ENCODE results near the gene PLA2G4C.
"Not testable (repeated sequence)": the region's sequence is repeated elsewhere in the genome, so short reads cannot be mapped to it uniquely, and the experiment has no call there.

Gene PLA2G4C

DNA sequence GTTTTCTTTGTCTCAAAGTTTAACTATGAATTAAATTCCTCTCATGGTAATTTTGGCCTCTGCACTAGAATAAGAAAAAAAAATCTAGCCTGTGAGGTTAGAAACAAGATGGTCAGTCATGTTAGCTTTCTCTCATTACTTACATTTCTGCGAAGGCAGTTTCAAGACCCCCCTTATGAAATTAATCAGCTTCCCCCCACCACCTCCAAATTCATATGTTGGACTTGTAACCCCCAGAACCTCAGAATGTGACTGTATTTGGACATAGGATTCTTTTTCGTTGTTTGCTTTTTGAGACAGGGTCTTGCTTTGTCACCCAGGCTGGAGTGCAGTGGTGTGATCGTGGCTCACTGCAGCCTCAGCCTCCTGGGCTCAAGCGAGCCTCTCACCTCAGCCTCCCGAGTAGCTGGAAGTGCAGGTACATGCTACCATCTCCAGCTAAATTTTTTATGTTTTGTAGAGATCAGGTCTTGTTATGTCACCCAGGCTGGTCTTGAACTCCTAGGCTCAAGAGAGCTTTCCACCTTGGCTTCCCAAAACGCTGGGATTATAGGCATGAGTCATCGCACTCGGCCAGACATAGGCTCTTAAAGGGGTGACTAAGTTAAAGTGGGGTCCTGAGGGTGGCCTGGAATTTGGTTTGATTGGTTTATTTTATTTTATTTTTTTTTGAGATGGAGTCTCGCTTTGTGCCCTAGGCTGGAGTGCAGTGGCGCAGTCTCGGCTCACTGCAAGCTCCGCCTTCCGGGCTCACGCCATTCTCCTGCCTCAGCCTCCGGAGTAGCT, 1.4 kb downstream of the PLA2G4C start:
- no peak for DNase-seq

DNA sequence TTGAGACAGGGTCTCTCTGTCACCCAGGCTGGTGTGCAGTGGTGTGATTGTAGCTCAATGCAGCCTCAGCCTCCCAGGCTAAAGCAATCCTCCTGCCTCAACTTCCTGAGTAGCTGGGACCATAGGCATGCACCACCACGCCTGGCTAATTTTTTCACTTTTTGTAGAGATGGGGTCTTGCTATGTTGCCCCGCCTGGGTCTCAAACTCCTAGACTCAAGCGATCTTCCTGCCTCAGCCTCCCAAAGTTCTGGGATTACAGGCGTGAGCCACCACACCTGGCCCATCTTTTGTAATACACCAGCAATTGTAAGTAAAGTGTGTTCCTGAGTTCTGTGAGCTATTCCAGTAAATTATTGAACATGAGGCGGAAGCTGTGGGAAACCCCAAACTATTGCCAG, 6.7 kb downstream of the PLA2G4C start:
- no peak for DNase-seq

DNA sequence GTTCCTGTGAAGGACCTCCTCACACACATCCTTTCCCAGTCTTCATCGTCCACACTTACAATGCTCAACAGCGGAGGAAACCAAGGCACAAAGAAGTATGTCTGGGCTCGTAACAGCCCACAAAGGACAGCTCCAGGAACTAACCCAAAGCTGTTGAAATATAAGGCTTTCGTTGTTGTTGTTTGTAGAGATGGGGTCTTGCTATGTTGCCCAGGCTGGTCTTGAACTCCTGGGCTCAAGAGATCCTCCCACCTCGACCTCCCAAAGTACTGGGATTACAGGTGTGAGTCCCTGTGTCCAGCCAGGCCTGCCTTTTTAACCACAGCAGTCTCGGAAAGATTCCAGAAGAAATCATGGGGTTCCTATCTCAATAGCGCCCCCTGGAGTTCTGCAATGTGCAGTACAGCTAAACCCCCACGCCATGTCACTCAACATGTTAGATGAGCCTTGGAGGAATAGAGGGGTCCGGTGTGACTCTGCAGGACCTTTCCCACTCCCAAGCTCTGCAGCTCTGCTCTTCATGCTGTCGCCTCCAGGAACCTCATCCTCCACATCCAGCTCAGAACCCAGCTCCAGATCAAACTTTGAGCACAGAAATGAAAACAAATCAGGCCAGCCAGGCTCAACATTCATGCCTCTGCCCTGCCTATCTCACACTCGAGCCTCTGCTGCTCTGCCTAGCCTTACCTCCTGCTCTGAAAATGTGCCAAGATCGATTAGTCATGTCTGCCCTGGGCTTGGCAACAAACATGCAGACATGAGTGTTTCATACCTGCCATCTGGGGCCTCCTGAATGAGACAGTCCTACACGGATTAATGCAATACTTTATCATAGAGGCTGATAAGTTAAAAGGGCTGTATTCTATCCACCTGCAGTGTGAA, 7.5 kb downstream of the PLA2G4C start:
- peak; percentile 44 for DNase-seq

DNA sequence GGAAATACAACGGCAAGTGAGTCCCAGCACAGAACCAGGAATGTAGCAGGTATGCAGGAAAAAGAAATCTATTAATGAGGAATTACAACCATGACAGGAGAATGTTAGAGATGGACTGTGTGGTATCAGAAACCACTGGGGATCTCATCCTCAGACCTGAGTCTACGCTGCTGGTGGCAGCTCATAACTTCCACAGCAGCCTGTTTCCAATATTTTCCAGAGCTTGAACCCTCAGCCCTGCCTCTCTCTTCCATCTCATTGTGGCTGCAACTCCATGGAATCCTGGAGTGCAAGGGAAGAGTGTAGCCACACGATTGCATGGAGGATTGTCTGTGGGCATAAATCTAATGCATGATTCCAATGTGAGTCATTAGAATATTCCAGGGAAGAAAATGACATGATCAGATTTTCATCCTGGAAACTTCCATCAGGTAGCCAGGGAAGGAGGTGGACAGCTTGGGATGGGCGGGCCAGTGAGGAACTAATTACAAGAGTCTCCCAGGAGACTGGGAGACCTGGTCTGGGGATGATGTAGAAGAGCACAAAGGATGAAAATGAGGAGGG, 14.9 kb downstream of the PLA2G4C start:
- DNase-seq, result peak; percentile 23

DNA sequence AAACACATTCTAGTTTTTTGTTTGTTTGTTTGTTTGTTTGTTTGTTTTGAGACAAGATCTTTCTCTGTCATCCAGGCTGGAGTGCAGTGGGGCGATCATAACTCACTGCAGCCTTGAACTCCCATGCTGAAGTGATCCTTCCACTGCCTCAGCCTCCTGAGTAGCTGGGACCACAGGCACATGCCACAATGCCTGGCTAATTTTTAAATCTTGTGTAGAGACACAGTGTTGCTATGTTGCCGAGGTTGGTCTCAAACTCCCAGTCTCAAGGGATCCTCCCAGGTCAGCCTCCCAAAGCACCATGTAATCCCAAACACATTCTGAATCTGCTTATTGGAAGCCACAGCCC, 15.8 kb downstream of the PLA2G4C start:
- no peak for DNase-seq

DNA sequence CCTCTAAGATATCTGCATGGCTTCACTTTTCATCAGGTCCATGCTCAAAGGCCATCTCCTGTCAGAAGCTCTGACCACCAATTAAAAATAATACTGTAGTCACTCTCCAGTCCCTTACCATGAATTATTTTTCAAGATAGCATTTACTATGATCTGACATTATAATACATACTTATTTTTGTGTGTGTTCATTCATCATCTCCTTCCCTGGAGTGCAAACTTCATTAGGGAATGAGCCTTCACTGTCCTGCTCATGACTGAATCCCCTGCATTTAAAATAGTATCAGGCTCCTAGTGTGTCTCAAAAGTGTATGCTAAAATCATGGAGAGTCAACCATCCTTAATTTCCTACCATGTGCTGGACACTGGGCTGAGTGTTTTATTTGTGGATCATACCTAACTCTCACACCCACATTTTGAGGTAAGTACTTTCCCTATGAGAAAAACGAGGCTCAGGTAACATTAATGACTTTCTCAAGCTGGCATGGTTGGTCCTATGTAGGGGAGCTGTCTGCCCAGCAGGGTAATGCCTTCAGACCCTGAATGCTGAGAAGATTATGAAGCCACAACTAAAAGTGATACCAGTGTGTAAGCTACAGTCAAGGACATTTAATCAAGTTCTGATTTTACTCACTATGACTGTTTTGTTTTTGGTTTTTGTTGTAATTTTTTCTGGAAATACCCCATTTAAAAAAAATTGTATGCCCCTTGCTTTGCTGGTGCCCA, 16.3 kb downstream of the PLA2G4C start:
- no peak for DNase-seq

DNA sequence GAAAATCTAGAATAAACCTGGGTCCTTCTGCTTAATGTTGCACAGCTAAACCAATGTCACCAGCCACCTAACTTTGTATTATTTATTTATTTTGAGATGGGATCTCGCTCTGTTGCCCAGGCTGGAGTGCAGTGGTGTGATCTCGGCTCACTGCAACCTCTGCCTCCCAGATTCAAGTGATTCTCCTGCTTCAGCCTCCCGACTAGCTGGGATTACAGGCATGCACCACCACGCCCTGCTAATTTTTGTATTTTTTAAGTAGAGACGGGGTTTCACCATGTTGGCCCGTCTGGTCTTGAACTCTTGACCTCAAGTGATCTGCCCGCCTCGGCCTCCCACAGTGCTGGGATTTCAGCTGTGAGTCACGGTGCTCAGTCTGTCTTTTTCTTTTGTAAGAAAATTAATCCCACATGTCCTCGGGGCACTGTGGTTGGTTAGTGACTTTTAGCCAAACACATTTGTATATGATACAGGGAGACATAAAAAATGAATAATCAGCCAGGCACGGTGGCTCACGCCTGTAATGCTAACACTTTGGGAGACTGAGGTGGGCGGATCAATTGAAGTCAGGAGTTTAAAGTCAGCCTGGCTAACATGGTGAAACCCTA, 19.4 kb downstream of the PLA2G4C start:
- peak; percentile 93 for DNase-seq

DNA sequence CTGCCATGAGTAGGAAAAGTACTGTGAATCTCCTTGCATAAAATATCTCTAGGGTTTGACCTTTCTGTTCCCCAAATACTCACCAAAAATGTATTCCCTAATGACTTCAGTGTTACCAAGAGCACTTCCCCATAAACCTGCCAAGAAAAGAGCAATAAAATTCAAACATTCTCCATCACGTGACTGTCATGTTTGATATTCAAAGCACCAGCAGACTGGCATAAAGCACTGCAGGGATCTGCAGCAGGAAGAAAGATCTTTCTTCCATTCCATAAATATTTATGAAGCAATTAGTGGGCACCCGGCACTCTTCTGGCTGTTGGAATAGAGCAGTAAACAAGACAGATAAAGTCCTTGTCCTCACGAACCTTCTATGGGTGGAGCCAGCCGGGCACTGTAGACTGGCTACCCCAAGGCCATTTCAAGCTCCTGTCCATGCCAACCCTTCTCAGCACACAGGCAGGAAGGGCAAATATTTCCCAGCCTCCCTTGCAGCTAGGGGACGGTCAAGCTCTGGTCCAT, 20.3 kb downstream of the PLA2G4C start:
- DNase-seq, result no peak

DNA sequence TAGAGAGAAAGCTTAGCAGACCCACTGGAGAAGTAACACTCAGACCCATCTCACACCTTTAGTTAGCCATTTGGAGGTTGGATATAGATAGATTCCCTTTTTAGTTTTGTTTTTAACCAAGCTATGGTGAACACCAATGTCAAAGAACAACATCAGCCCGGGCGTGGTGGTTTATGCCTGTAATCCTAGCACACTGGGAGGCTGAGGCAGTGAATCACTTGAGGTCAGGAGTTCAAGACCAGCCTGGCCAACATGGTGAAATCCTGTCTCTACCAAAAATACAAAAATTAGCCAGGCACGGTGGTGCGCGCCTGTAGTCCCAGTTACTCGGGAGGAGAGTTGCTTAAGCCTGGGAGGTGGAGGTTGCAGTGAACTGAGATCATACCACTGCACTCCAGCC, 21.6 kb downstream of the PLA2G4C start:
- DNase-seq, result not testable (repeated sequence)

DNA sequence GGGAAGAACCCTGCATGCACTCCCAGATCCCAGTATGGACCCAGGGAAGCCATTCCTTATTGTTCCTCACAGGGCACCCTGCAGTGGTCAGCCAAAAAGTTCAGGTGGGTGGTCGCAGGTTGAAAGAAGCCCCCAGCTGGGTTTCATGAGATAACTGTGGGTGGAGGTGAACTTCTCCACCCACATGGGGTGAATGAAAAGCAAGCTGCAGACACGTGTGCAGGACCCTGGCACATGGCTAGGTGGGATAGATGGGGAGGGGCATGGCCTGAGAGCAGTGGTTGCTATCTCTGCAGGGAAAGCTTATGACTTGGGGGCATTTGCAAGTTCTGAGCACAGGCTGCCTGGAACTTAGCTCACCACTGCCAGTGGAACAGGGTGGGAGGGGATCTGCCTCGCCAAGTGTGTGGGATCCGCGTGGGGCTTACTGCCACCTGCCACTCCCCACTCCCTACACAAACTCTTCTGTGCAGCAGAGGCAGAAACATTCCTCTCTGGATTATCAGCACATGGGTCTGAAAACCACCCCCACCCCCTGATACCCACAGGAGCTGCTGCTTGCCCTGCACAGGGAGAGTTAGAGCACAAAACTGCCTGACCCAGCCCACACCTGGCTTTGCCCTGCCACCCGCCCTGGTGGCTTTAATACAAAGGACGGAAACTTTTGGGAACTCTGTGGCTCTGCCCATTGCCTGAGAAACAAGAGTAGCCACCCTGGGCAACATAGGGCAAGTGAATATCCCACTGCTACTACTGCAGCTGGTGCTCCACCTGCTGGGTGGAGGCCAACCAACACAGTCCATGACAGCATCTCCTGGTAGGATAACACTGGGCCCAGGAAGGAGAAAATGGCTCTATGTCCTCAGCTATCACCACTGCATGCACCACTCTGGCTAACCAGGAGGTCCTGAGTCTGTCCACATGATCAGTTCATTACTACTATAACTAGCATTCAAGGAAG, 24.4 kb downstream of the PLA2G4C start:
- DNase-seq, result no peak

DNA sequence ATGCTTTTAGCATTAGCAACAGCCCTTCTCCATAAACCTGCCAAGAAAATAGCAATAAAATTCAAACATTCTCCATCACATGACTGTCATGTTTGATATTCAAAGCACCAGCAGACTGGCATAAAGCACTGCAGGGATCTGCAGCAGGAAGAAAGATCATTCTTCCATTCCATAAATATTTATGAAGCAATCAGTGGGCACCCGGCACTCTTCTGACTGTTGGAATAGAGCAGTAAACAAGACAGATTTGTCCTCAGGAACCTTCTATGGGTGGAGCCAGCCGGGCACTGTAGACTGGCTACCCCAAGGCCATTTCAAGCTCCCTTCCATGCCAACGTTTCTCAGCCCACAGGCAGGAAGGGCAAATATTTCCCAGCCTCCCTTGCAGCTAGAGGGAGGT, 25.5 kb downstream of the PLA2G4C start:
- DNase-seq, result no peak

DNA sequence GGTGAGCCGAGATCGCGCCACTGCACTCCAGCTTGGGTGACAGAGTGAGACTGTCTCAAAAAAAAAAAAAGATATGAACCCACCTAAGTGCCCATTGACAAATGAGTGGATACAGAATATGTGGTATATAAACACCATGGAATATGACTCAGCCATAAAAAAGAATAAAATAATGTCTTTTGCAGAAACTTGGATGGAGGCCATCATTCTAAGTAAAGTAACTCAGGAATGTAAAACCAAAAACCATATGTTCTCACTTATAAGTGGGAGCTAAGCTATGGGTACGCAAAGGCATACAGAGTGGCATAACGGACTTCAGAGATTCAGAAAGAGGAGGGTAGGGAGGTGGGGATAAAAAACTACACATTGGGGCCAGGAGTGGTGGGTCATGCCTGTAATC, 29.5 kb downstream of the PLA2G4C start:
- DNase-seq, result peak; percentile 40

DNA sequence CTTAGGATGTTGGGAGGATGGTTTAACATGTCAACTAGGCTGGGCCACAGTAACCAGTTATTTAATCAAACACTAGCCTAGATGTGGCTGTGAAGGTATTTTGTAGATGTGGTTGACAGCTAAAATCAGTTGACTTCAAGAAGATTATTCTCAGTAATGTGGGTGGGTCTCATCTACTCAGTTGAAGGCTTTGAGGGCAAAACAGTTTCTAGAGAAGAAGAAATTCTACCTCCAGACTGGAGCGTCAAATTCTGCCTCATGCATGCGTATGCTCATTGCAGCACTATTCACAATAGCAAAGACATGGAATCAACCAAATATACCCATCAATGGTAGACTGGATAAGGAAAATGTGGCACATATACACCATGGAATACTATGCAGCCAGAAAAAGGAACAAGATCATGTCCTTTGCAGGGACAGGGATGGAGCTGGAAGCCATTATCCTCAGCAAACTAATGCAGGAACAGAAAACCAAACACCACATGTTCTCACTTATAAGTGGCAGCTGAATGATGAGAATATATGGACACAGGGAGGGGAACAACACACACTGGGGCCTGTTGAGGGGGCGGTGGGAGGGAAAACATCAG, 40.3 kb downstream of the PLA2G4C start:
- DNase-seq, result not testable (repeated sequence)

DNA sequence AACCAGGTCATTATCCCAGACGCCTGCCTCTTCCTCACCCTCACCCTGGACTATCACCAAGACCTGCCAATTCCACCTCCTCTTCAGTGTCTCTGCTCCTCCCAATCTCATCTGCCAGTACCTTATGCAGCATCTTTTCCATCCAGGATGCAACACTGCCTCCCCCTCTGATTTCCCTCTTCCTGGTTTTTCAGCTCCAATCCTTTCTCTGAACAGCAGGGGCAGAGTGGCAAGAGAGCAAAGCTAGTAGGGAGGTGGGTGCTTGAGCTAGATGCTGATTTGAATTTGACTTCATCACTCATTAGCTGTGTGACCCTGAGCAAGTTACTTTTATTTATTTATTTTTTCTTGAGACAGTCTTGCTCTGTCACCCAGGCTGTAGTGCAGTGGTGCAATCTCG, 41.2 kb downstream of the PLA2G4C start:
- no peak for DNase-seq

DNA sequence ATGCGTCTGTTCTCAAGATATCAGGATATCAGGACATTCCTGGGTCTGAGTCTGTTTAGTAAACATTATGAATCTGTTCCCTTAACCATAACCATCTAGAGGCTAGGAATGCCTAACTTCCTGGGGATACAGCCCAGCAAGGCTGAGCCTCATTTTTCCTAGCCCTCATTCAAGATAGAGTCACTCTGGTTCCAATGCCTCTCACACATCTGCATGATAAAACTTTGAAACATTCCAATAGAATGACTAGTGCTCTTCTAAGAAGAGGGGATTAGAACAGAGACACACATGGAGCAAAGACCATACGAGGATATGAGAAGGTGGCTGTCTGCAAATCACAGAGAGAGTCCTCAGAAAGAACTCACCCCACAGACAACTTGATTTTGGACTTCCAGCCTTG, 46.1 kb downstream of the PLA2G4C start:
- DNase-seq, result peak; percentile 11

DNA sequence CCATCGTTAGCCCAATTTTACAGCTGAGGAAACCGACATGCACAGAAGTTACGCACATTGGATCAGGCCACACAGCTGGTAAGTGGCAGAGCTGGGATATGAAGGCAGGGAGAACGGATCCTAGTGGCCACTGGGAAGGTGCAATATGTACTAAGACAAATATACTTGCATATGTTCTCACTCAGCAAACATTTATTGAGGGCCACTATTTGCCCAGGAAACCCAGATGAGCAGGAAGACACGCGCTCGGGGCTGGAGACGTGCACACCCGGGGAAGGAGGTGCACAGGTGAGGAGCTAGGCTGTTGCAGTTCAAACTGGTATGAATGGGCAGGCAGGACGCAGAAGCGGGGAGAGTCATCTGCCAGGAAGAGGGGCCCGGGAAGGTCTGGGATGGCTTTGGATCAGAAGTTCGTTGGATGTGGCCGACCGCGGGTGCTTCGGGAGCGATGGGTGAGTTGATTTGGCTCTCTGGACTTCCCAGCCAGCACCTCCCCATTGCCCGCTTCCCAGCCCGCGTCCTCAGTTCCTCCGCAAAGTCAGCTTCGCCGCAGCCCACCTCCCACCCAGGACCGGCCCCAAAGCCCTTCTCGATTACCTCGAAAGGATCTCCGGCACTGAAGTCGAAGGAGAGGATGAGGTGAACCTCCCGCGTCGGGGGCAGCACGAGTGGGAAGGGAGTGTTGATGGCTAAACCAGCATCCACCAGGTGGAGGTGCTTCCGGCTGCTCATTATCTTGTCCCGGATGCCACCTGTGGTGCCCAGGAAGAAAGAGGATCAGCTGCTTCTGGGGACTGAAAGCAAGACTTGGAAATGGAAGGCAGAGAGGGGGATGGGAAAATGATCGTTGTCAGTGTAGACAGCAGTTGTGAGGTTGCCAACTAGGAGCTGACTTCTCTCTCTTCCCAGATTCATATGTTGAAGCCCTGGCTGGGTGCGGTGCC, 48.9 kb downstream of the PLA2G4C start:
- DNase-seq, result no peak

DNA sequence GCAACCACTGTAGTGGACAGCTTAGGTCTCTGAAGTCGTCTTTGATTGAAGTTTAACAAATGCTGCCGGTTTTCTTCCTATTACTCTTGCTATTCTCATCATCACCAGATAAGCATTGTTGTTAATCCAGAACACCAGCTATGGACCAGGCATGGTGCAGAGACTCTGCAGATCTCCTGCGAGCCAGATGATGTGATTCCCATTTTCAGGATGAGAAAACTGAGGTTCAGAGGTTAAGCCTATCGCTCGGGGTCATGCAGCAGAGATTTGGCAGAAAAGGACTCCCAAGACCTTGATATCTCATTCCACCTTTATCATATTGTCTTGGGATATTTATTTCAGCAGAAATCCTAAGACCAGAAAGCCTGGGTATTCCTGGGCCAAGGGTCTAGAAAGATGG, 50.2 kb downstream of the PLA2G4C start:
- DNase-seq, result no peak

DNA sequence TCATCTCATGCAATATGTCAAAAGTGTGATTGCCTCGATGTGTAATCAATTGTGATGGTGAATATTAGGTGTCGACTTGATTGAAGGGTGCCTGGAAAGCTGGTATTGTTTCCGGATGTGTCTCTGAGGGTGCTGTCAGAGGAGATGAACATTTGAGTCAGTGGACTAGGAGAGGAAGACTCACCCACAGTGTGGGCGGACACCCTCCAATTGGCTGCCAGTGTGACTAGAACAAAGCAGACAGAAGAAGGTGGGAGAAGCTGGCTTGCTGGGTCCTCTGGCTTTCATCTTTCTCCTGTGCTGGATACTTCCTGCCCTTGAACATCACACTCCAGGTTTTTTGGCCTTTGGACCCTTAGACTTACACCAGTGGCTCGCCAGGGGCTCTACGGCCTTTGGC, 51.3 kb downstream of the PLA2G4C start:
- no peak for DNase-seq

DNA sequence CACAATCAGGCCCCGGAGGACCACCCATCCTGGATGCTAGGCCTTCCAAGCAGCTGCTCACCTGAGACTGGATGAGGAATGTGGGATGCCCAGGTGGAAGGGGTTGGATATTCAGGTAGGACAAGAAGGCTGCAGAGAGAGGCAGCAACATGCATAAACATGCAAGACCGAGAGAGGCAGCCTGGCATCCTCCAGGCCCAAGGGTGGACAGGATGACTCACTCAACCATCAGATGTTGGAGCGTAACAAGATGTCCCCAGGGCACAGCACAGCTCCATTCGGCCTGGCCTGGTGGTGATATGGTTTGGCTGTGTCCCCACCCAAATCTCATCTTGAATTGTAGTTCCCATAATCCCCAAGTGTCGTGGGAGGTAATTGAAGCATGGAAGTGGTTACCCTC, 56.8 kb downstream of the PLA2G4C start:
- DNase-seq, result no peak

Measured in fibroblast of skin of back (primary cell).